SK-N-SH treated with all-trans-retinoic acid at 6 μM for 48 hours (cell line): Measurements from ENCODE around the gene C1QL1.

Experiments used
- ARNTL ChIP-seq: fragments of 450-650 bp; formaldehyde crosslinking; IDR thresholded peaks from 2 replicates; pipeline ENCODE4 v1.5.0; 2020; ENCODE audit warnings: low read depth, mild to moderate bottlenecking, moderate library complexity, borderline replicate concordance
- ESRRG ChIP-seq: fragments of 250-450 bp; sonication (Bioruptor Pico); IDR thresholded peaks from 2 replicates; pipeline ENCODE4 v1.6.1; 2021; ENCODE audit warnings: mild to moderate bottlenecking
- ISL1 ChIP-seq: fragments of 250-450 bp; sonication (Bioruptor Pico); IDR thresholded peaks from 2 replicates; pipeline ENCODE4 v2.1.2; 2022; ENCODE audit warnings: mild to moderate bottlenecking, moderate library complexity
- OSR1 ChIP-seq: fragments of 250-450 bp; sonication (Bioruptor Pico); IDR thresholded peaks from 2 replicates; pipeline ENCODE4 v1.8.0; 2022; ENCODE audit warnings: moderate library complexity, mild to moderate bottlenecking, inconsistent platforms
- PPARA ChIP-seq: fragments of 250-450 bp; sonication (Bioruptor Pico); IDR thresholded peaks from 2 replicates; pipeline ENCODE4 v1.5.0; 2020; ENCODE audit warnings: mild to moderate bottlenecking, borderline replicate concordance
- RARB ChIP-seq: fragments of 250-450 bp; sonication (Bioruptor Pico); IDR thresholded peaks from 2 replicates; pipeline ENCODE4 v1.8.0; 2021; ENCODE audit warnings: mild to moderate bottlenecking, moderate library complexity
- TCF4 ChIP-seq: fragments of 250-450 bp; sonication (Bioruptor Pico); IDR thresholded peaks from 2 replicates; pipeline ENCODE4 v1.8.0; 2021; ENCODE audit warnings: mild to moderate bottlenecking, moderate library complexity, borderline replicate concordance
- ZC3H10 ChIP-seq: fragments of 250-450 bp; sonication (Bioruptor Pico); IDR thresholded peaks from 2 replicates; pipeline ENCODE4 v1.5.1; 2021; ENCODE audit warnings: mild to moderate bottlenecking, moderate library complexity
- ZFP30 ChIP-seq: fragments of 450-650 bp; formaldehyde crosslinking; IDR thresholded peaks from 2 replicates; pipeline ENCODE4 v1.5.0; 2022; ENCODE audit warnings: mild to moderate bottlenecking, moderate library complexity
- ZNF8 ChIP-seq: fragments of 450-650 bp; formaldehyde crosslinking; IDR thresholded peaks from 2 replicates; pipeline ENCODE4 v1.5.0; 2020; ENCODE audit warnings: mild to moderate bottlenecking, moderate library complexity
- TF ChIP-seq, protein P1 (sequence below): fragments of 250-450 bp; sonication (Bioruptor Pico); IDR thresholded peaks from 2 replicates; pipeline ENCODE4 v1.8.0; 2021; ENCODE audit warnings: low read depth, mild to moderate bottlenecking, moderate library complexity, borderline replicate concordance
- TF ChIP-seq, protein P2 (sequence below): fragments of 250-450 bp; sonication (Bioruptor Pico); IDR thresholded peaks from 2 replicates; pipeline ENCODE4 v1.8.0; 2020; ENCODE audit warnings: mild to moderate bottlenecking, moderate library complexity, borderline replicate concordance
- TF ChIP-seq, protein P3 (sequence below): fragments of 250-450 bp; sonication (Bioruptor Pico); IDR thresholded peaks from 2 replicates; pipeline ENCODE4 v1.5.1; 2020; ENCODE audit warnings: low read depth, mild to moderate bottlenecking, moderate library complexity

DNA sequence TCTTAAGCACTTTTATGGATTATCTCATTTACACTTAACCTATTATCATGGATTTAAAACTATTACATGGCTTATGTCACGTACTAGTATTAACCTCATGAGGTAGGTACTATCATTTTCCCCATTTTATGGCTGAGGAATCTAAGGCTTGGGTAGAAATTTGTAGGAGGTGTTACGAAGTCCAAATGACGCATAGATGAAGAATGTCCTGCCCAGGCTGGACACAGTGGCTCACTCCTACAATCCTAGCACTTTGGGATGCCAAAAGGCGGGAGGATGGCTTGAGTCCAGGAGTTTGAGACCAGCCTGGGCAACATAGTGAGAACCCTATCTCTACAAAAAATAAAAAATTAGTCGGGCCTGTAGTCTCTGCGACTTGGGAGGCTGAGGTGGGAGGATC, 4.8 kb upstream of the C1QL1 start:
- TF ChIP-seq ZC3H10 (CRISPR knock-in tag) (no peak), ARNTL (CRISPR knock-in tag) (no peak), TCF4 (CRISPR knock-in tag) (no peak), ZNF8 (no peak), ESRRG (CRISPR knock-in tag) (no peak), RARB (CRISPR knock-in tag) (no peak), ISL1 (no peak), OSR1 (CRISPR knock-in tag) (no peak), ZFP30 (no peak), PPARA (no peak)
- TF ChIP-seq, protein P1, sequence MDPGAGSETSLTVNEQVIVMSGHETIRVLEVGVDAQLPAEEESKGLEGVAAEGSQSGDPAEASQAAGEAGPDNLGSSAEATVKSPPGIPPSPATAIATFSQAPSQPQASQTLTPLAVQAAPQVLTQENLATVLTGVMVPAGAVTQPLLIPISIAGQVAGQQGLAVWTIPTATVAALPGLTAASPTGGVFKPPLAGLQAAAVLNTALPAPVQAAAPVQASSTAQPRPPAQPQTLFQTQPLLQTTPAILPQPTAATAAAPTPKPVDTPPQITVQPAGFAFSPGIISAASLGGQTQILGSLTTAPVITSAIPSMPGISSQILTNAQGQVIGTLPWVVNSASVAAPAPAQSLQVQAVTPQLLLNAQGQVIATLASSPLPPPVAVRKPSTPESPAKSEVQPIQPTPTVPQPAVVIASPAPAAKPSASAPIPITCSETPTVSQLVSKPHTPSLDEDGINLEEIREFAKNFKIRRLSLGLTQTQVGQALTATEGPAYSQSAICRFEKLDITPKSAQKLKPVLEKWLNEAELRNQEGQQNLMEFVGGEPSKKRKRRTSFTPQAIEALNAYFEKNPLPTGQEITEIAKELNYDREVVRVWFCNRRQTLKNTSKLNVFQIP, result no peak
- TF ChIP-seq, protein P2, sequence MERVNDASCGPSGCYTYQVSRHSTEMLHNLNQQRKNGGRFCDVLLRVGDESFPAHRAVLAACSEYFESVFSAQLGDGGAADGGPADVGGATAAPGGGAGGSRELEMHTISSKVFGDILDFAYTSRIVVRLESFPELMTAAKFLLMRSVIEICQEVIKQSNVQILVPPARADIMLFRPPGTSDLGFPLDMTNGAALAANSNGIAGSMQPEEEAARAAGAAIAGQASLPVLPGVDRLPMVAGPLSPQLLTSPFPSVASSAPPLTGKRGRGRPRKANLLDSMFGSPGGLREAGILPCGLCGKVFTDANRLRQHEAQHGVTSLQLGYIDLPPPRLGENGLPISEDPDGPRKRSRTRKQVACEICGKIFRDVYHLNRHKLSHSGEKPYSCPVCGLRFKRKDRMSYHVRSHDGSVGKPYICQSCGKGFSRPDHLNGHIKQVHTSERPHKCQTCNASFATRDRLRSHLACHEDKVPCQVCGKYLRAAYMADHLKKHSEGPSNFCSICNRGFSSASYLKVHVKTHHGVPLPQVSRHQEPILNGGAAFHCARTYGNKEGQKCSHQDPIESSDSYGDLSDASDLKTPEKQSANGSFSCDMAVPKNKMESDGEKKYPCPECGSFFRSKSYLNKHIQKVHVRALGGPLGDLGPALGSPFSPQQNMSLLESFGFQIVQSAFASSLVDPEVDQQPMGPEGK (CRISPR knock-in tag), result no peak
- TF ChIP-seq, protein P3, sequence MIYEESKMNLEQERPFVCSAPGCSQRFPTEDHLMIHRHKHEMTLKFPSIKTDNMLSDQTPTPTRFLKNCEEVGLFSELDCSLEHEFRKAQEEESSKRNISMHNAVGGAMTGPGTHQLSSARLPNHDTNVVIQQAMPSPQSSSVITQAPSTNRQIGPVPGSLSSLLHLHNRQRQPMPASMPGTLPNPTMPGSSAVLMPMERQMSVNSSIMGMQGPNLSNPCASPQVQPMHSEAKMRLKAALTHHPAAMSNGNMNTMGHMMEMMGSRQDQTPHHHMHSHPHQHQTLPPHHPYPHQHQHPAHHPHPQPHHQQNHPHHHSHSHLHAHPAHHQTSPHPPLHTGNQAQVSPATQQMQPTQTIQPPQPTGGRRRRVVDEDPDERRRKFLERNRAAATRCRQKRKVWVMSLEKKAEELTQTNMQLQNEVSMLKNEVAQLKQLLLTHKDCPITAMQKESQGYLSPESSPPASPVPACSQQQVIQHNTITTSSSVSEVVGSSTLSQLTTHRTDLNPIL (CRISPR knock-in tag), result no peak
